HT1080 (cell line): ENCODE data around the gene MBTPS1. TPM values are rescaled to one million over a fixed set of nuclear protein-coding genes. Genes with fewer than 3 reads are reported as not detected.

Source experiments
- DNase-seq: peaks from one replicate; pipeline ENCODE4 v3.0.0-alpha.2; 2015; ENCODE audit warnings: low read depth
- total RNA-seq: library from RNA; depleted of rRNA; stranded (reverse); fragments of >200 nt; shearing (Covaris generic); gene quantifications from 2 replicates; pipeline ENCODE4 v1.2.3, GENCODE V29; 2014

Gene MBTPS1
- total RNA-seq, 1 experiment from 2014 or later = 72.8 TPM

DNA sequence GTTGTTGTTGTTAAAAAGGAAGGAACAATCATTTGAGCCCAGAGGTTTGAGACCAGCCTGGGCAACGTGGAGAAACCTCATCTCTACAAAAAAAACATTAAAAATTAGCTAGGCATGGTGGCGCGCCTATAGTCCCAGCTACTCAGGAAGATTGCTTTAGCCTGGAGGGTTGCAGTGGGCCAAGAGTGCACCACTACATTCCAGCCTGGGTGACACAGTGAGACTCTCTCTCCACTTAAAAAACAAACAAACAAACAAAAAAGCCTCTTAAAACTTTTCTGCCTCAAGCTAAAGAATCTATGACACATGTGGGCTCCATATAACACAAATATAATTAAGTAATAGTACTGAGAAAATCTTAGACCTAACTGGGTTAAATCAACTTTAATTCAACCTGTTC lies 12.5 kb downstream of the MBTPS1 start:
- no peak for DNase-seq

DNA sequence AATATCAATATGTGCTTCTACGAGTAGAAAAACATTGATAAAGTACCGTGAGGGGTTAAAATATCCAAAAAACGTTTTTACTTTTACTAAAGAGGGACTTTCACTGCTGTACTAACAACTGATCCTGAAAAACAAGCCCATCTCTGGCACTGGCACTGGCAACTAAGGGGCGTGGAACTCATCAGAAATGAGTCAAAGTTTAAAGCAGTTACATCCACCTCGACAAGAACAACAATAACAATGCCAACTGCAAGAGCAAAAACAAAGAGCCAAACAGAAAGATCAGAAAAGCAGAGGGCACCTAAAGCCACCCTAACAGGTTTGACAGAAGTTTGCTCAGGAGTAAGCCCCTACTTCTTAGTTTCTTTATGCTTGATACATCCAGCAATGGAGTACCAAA lies 13.1 kb downstream of the MBTPS1 start:
- no peak for DNase-seq

DNA sequence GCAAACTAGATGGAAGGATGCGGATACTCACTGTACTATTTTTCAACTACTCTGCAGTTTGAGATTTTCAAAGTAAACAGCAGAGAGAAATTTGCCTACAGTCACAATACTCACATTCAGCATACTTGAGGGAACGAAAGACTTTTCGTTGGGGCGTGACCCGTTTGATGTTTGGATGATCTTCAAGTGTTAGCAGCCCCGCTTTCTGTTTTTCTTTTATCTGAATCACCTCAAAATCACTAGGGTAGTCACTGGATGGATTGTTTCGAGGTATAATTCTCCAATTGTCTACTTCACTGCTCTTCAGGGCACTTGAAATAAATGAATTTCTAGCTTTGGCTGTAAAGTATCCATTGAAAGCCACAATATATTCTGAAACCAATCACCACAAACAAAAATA lies 17.8 kb downstream of the MBTPS1 start:
- no peak for DNase-seq

DNA sequence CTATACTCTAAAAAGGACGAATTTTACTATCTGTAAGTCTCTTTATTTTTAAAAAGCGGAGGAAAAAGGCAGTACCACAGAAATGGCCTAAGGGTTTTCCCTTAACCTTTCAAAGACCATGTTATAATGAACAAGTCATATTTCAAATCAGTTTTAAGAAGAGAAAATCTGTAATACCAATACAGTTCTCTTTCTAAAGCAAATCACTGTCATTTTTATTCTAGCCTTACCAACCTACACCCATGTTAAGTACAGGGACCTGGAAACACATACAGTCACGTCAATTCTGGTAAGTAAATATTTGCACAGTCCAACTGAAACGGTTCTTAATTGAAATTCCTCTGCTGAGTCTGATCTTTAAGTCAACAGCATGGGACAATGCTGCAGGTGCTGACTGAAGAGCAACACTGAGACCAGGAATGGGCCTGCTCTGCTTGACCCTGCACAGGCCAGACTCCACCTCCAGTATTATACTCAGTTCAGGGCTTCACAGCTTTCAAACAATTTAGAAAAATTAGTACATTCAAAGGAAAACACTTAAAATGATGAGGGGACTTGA lies 20.2 kb downstream of the MBTPS1 start:
- DNase-seq = no peak

DNA sequence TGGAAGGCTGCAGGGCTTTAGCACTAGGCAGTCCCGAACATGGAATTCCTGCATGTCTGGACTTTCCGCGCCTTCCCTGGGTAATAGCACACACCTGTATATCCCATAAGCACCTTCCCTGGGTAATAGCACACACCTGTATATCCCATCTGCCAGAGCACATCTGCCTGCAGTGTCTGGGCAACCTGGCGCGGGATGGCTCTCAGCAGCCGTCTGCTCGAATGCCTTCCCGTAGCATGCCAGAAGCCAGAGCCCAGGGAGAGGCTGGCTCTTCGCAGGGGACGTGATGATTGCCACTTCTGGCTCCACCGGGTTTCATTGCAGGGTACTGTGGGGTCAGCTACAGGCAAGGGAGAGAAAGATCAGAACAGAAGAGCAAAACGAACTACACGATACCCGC lies 21.3 kb downstream of the MBTPS1 start:
- no peak for DNase-seq

DNA sequence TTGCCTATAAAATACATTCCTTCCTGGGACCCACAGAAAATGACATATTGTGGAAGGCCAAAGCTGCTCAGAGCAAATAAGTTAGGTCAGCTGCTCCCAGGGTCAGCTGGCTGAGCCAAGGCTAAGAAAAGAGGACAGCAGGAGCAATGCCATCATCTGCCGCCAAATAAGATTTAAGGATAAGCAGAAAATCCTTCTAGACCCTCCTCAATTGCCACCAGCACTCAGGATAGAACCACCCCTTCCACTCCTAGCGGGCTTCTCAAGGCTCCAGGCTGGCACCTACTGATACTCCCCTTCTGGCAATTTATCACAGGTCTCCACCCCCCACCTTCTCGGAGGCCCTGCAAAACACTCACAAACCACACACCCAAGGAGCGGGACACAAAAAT lies 22.9 kb downstream of the MBTPS1 start:
- no peak for DNase-seq

DNA sequence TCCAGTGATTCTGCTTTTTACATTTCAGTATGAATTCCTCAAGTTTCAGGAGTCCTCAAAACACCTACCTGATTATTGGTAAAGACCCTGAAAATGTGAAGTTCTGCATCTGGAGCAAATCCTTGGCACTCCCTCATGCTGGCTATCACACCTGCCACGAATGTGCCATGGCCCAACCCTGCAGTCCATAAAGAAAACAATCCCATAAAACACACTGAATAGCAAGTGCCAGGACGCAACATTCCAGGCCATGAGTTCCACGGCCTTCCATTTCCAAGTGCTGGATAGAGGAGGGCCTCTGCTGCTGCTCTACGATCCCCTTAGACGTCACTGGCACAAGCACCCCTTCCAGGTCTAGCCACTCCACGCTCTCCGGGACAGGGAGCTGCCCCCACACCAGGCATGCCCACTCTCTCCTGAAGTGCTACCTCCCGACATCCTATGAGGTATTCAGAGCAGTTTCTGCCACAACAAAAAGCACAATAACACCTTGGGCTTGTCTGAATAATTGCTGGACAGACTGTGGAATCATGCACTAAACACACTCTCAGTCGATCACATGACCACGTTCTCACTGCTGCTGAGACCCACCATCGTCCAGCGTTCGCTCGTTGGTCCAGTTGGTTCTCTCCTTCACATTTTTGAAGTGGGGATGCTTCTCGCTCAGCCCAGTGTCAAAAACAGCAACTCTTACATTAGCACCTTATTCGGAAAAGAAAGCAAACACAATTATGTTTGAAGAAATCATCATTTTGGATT lies 23.4 kb downstream of the MBTPS1 start:
- no peak for DNase-seq

DNA sequence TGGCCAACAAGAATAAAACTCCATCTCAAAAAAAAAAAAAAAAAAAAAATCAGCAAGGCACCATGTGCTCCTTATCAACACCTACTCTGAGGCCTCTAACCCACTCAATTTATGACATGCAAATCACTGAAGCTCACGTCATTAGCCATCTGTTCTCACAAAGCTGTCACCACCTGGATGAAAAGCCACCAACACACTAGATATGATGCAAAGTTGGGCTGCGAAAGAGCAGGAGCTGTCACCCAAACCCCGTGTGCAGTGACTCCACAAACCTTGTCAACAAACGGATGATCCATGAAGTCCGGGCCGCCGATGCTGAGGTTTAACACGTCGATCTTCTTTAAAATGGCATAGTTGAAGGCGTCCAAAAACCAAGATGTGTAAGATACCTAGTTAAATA lies 25.3 kb downstream of the MBTPS1 start:
- DNase-seq = no peak

DNA sequence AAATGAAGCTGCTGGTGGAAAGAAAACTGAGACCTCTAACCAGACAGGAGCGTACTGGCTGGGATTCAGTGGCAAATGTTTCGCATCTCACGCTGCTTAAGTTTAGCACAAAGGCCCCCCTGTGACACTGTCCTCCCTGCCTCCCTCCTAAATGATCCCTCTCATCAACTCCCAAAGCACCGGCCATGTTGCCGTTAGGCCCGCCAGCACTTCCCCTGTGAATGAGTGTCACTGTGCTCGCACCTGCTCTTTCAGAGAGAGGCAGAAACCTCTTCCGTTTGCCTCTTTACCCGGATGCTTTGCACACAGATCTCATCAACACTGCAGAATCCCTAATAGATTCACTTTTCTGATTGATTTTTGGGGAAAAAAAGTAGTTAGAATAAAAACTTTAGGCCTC lies 26.5 kb downstream of the MBTPS1 start:
- DNase-seq = no peak

DNA sequence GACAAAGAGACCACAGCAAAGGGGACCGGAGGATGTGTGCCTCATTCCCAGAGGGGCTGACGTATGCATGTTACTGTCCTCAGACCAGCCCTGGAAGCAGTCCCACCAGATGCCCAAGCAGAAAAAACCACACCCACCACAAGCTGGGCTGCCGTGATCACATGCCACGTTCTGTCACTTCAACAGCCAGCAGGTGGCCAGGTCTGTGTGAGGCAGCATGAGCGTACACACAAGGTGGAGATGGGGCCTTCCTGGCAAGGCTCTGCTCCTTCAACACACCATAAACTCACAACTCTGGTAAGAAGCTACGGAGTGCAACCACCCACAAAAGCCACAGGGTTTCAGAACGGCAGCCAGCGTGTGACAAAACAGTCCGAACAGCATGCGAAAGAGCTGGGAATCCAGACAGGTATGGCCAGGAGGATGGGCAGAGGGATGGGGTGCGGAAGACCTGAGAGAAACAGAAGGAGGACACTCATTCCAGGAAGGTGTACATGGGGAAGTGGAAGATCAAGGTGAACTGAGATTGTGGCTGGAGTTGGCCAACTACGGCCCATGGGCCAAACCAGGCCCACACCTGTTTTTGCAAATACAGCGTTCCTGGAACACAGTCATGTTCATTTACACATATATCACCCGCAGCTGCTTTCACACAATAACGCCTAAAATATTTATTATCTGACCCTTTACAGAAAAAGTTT lies 27.9 kb downstream of the MBTPS1 start:
- no peak for DNase-seq

DNA sequence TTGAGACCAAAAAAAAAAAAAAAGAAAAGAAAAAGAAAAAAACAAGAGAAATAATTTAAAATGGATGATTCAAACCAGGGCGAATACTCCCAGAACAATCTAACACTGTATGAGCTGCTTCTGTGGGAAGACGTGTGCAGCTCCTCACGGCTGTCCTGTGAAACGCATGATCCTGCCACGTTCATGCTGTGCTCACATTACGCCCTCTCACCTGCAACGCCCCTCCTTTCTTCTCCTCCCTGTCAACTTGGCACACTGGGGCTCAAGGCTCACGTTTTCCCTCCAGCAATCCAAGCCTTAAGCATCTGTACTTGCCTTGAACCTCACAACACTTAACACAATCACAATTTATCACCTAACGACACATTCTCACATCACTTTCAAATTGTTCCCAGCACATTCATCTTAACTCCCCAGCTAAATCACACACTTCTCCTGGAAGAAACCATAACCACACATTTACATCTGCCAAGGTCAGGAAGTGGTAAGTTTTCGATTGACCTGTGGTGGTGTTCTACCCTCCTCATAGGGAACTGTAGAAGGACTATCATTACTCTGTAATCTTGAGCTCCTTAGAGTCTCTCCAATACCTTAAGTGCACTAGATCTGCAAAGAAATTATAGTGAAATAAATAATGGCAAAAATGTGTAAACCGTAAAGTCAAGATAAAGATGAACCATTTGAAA lies 29.1 kb downstream of the MBTPS1 start:
- no peak for DNase-seq

DNA sequence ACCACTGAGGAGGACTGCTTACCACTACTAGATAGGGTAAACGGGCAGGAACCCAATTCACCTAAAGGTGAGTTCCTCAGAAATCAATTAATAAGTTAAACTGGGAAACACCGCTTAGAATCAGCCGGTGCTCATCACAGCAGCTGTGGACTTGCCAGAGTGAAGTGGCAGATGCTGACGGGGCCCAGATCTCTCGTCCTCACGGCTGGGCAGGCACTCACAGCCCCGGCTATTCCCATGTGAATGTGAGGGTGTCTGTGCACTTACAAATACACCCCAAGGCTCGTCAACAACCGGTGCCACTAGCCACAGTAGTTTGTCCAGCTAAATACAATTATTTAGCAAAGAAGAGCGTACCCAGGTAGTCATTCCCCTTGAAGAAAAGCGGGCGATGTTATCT lies 29.7 kb downstream of the MBTPS1 start:
- DNase-seq = no peak

DNA sequence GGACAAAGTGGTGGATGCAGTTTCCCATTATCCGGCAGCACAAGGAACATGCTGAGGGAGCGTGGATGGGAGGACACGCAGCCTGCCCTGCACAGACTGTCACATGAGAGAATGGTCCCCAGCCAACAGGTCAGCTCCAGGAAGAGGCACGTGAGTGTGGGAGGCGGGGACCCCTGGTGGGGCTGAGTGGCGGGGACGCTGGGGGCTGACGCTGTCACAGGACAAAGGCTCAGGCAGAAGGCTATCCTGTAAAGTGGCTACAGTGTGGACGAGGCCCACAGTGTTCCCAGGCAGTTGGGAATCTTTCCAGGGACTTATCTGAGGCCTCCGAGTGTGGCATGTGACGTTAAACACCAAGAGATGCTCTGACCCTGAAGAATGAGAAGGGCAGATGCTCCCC lies 30.4 kb downstream of the MBTPS1 start:
- no peak for DNase-seq

DNA sequence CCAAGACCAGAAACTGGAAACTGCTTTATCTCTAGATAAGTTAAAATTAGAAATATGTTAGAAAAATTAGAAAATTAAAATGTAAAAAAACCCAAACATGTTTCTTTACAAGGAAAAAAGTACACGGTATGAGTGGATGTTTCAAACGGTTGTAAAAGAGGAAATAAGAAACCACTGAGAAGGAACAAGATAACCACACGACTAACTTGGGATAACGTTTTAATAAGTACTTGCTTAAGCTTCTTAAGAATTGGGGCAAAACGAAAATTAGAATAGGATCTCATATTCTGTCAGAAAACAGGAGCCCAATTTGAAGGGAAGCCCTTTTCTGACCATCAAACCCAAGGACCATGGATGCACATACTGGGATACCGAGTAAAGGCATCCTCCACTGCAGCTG lies 31.0 kb downstream of the MBTPS1 start:
- DNase-seq = no peak

DNA sequence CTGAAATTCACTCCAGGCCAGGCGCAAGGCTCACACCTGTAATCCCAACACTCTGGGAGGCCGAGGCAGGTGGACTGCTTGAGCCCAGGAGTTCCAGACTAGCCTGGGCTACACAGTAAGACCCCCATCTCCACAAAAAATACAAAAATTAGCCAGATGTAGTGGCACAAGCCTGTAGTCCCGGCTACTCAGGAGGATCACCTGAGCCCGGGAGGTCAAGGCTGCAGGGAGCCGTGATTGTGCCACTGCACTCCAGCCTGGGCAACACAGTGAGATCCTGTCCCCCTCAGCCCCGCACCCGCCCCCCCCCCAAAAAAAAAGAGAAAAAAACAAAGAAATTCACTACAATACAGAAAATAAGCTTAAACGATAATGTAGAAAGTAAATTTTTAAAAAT lies 31.5 kb downstream of the MBTPS1 start:
- DNase-seq = no peak

DNA sequence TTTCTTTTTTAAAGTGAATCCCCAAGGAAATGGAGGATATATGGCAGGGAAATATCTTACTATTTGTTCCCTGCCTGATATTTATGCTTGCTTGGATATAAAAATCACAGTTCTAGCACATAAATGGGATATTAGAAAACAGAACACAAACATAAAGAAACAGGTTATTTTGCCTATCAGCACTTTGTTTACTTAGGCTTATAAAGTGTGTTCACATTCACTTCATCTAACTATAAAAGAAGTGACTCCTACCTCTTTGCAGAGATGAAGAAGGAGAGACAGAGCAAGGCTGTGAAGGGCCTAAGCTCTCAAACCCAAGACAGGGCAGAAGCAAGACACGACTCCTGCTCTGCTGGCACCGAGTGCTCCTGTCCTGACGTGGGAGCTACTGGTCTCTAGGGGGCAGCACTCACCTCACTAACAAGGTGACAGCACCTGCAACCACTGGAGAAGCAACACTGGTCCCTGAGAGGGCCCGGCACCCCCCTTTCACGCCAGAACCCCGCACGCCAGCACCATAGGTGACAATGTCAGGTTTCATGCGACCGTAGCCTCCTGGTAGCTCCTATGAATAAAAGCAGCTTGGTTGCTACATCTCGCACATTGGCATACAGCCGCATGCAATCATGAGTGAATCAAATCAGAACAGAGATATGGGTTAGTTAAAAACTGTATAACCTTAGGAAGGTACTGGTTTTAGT lies 32.0 kb downstream of the MBTPS1 start:
- DNase-seq = peak; percentile 44

DNA sequence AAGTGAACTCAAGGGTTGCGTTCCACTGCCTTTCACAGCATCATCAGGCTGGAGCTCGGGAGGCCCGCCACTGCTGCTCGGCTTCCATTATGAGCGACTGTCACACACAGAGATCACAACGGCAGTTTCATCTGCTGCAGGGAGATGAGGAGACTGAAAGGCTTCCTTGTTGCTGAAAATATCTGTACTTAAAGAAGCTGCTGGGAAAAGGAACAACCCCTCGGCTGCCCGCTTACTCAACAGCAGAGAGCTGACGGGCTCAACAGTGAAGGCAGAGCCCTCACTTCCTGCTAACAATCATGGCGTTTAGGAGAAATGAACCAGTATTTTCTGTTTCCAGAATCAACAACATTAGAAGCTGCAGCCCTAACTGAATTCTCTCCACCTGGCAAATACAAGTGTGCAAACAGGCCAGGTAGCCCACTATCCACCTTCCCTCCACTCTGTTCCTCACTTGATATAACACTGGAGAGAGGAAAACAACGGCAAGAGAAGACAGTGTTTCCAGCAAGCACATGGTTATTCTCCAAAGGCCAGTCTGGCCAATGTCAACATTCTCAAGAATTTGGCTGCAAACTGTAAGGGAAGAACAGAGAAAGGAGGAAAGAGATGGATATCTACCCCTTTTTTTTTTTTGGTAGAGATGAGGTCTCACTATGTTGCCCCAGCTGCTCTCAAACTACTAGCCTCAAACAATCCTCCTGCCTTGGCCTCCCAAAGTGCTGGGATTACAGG lies 33.7 kb downstream of the MBTPS1 start:
- no peak for DNase-seq

DNA sequence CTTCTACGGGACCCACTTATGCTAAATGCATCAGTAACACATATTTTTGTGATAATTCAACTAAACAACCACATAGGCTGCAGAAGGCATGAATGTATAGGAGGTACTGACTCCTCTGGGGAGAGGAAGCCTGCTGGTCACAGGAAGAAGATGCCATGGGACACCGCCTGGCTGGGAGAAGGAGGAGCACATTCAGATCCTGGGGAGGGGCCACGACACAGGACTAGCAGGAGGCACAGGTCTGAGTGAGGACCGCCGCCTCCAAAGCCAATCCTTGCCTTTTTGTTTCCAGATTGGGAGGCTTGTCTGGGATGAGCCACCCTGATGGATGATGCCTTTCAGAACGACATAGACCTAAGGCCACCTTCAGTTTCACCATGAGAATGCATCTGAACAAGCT lies 34.6 kb downstream of the MBTPS1 start:
- DNase-seq = no peak

DNA sequence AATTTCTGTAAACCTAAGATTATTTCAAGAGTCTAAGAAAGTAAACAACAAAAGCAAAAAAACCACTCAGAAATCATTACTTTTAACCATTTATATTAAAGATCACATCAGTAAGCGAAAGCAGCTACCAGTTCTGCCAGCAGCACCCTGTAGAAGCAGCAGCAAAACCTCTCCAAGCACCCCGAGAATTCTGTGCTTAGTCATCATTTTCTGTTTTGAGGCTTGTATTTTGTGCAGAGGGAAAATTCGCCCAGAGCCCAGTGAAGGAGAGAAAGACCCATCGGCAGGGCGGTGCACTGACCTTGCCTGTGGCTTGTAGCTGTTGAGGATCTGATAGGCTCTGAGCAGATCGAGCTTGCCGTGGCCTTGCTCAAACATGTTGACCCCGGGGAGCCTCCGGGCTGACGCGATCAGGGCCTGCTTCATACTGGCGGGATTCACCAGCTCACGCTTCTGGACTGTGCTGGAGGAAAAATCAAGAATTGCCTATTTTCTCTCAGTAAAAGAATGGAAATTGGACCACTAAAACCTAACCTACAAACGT lies 35.2 kb downstream of the MBTPS1 start:
- no peak for DNase-seq

DNA sequence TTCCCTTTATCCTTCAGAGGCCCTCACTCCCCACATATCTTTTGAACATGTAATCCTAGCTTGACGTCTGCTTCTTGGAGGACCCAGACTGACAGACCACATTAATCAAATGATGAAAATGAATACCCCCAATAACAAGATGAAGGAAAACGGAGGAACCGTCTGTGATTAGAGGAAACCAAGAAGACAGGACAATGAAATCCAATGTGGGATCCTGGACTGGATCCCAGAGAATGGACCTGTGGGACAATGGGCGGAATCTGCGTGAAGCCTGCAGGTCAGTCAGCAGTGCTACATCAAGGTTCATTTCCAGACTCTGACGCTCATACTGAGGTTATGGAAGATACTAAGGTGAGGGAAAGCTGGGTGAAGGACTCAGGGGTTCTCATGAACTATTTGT lies 35.9 kb downstream of the MBTPS1 start:
- DNase-seq = no peak

DNA sequence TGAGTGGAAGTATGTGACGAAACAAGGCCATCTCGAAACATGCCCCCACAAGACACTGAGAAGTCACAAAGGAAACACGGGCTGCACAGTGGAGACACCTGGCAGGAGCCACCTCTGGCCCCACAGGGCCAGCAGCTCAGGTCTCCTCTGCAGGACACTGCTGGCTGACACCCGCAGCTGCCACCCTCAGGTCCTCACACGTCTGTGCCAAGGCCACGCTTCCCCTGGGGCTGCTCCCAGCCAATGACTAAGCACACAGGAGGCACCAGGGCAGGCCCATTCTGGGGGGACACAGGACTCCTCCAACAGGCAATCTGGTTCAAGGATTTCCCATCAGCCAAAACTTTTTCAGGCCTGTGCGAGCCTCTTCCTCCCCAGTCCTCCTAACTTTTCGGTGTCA lies 36.4 kb downstream of the MBTPS1 start:
- no peak for DNase-seq
